ENCODE data around the gene KDM4C.

Gene KDM4C

GRCh38 chr9:6893350-6894131 is 135.8 kb downstream of the KDM4C start:
- H3K56ac ChIP-seq (ENCODE audit: low read length), result no peak overlapping the region
- H2BK120ac ChIP-seq (ENCODE audit: low read depth, low read length), result no peak overlapping the region
- no peak overlapping the region for H2BK5ac ChIP-seq (ENCODE audit: low read length)
- H3K27ac ChIP-seq (ENCODE audit: low read depth, low read length), result no peak overlapping the region
- no peak overlapping the region for H2BK15ac ChIP-seq (replicated peaks; ENCODE audit: low read depth)
- no peak overlapping the region for H2AK5ac ChIP-seq (ENCODE audit: low read length)
- H3K4me3 ChIP-seq (ENCODE audit: low read length), result no peak overlapping the region
- H4K8ac ChIP-seq (ENCODE audit: low read depth, low read length), result no peak overlapping the region
- H3K4ac ChIP-seq (ENCODE audit: low read depth, low read length), result no peak overlapping the region
- no peak overlapping the region for H3K18ac ChIP-seq (ENCODE audit: low read length)
- DNase-seq, result no peak
- H3K4me2 ChIP-seq (ENCODE audit: low read length), result no peak overlapping the region
- H3K23ac ChIP-seq (ENCODE audit: low read length), result no peak overlapping the region
- H3K27me3 ChIP-seq (ENCODE audit: insufficient read depth, low read length, poor library complexity), result no peaks in the 10 kb centered on the region
- no peaks in the 10 kb centered on the region for H3K4me1 ChIP-seq (ENCODE audit: control insufficient read depth, low read depth, low read length)
- no peak overlapping the region for H4K5ac ChIP-seq (ENCODE audit: low read length)
- no peaks in the 10 kb centered on the region for H3K79me2 ChIP-seq (ENCODE audit: control insufficient read depth, insufficient read depth, low read length)
- H3K79me1 ChIP-seq (ENCODE audit: low read length), result no peaks in the 10 kb centered on the region
- WGBS (ENCODE audit: extremely low coverage, insufficient coverage, low lambda C conversion rate), result no CpG with 5 or more reads among the region's 6 CpGs
- no peak overlapping the region for H3K9ac ChIP-seq (ENCODE audit: low read length)
- no peaks in the 10 kb centered on the region for H3K36me3 ChIP-seq (ENCODE audit: control insufficient read depth, insufficient read depth, low read length)

- Histone ChIP-seq H3K79me1 (ENCODE audit: low read length) (no peaks in the 10 kb centered on the region), H3K56ac (ENCODE audit: low read length) (no peak overlapping the region), H4K5ac (ENCODE audit: low read length) (no peak overlapping the region), H3K79me2 (ENCODE audit: control insufficient read depth, insufficient read depth, low read length) (no peaks in the 10 kb centered on the region), H4K8ac (ENCODE audit: low read depth, low read length) (no peak overlapping the region), H3K23ac (ENCODE audit: low read length) (no peak overlapping the region), H2BK15ac (replicated peaks; ENCODE audit: low read depth) (no peak overlapping the region), H2AK5ac (ENCODE audit: low read length) (no peak overlapping the region), H2BK120ac (ENCODE audit: low read depth, low read length) (no peak overlapping the region), H3K4me1 (ENCODE audit: control insufficient read depth, low read depth, low read length) (no peaks in the 10 kb centered on the region), H3K18ac (ENCODE audit: low read length) (no peak overlapping the region), H3K4me3 (ENCODE audit: low read length) (no peak overlapping the region), H3K27me3 (ENCODE audit: insufficient read depth, low read length, poor library complexity) (no peaks in the 10 kb centered on the region), H3K4ac (ENCODE audit: low read depth, low read length) (no peak overlapping the region), H3K9ac (ENCODE audit: low read length) (no peak overlapping the region), H2BK5ac (ENCODE audit: low read length) (no peak overlapping the region), H3K27ac (ENCODE audit: low read depth, low read length) (no peak overlapping the region), H3K4me2 (ENCODE audit: low read length) (no peak overlapping the region), H3K36me3 (ENCODE audit: control insufficient read depth, insufficient read depth, low read length) (no peaks in the 10 kb centered on the region)
- no peak for DNase-seq
- WGBS (ENCODE audit: extremely low coverage, insufficient coverage, low lambda C conversion rate), result no CpG with 5 or more reads among the region's 3 CpGs
Measured at GRCh38 chr9:6894135-6894534, 136.4 kb downstream of the KDM4C start.

DNA sequence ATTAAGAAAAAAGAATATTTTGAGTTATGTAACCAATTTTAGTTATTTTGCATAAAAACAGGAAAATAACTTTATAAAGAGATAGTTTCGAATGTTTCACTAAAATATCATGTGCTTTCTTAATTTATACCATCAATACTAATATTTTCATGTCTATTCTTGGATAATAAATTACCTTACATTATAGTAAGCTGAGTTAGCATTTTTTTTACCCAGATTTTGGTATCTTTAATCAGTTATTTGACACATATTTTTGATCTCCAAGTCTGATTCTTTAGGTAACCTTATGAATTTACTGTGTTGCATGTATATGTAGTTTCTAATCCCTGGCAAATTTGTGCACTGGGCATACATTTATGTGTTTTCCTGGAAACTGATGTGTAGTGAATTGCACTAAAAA is 138.0 kb downstream of the KDM4C start:
- Histone ChIP-seq H3K79me1 (ENCODE audit: low read length) (no peaks in the 10 kb centered on the region), H3K9ac (ENCODE audit: low read length) (no peak overlapping the region), H3K4ac (ENCODE audit: low read depth, low read length) (no peak overlapping the region), H4K5ac (ENCODE audit: low read length) (no peak overlapping the region), H3K4me1 (ENCODE audit: control insufficient read depth, low read depth, low read length) (no peaks in the 10 kb centered on the region), H4K8ac (ENCODE audit: low read depth, low read length) (no peak overlapping the region), H3K36me3 (ENCODE audit: control insufficient read depth, insufficient read depth, low read length) (no peaks in the 10 kb centered on the region), H3K27me3 (ENCODE audit: insufficient read depth, low read length, poor library complexity) (no peaks in the 10 kb centered on the region), H2AK5ac (ENCODE audit: low read length) (no peak overlapping the region), H3K27ac (ENCODE audit: low read depth, low read length) (no peak overlapping the region), H3K18ac (ENCODE audit: low read length) (no peak overlapping the region), H3K56ac (ENCODE audit: low read length) (no peak overlapping the region), H3K4me2 (ENCODE audit: low read length) (no peak overlapping the region), H3K4me3 (ENCODE audit: low read length) (no peak overlapping the region), H2BK5ac (ENCODE audit: low read length) (no peak overlapping the region), H2BK120ac (ENCODE audit: low read depth, low read length) (no peak overlapping the region), H3K23ac (ENCODE audit: low read length) (no peak overlapping the region), H2BK15ac (replicated peaks; ENCODE audit: low read depth) (no peak overlapping the region), H3K79me2 (ENCODE audit: control insufficient read depth, insufficient read depth, low read length) (no peaks in the 10 kb centered on the region)
- 100% methylated on average over 1 of the region's 1 CpG for whole genome bisulfite sequencing (ENCODE audit: extremely low coverage, insufficient coverage, low lambda C conversion rate)
- no peak for DNase-seq

DNA sequence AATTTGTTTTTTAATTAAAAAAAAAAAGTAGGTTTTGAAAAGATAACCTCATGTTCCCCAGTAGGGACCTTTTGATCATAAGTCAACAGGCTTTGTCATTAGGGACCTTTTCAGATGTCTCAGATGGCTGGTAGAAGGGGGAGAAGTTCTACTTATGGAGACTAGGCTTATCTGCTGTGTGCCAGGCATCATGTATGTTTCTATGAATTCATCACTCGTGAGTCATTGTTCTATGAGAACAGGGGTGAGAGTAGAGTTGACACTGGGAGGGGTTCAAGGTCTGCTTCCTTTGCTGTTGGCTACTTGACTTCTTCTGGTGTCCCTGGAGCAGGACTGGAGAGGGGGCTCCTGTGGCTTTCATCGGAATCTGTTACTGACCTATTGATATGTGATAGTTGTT is 138.8 kb downstream of the KDM4C start:
- Histone ChIP-seq H3K9ac (ENCODE audit: low read length) (no peak overlapping the region), H4K8ac (ENCODE audit: low read depth, low read length) (no peak overlapping the region), H3K18ac (ENCODE audit: low read length) (no peak overlapping the region), H3K23ac (ENCODE audit: low read length) (no peak overlapping the region), H3K4me2 (ENCODE audit: low read length) (no peak overlapping the region), H3K79me1 (ENCODE audit: low read length) (no peaks in the 10 kb centered on the region), H2BK5ac (ENCODE audit: low read length) (no peak overlapping the region), H3K4me1 (ENCODE audit: control insufficient read depth, low read depth, low read length) (no peaks in the 10 kb centered on the region), H3K79me2 (ENCODE audit: control insufficient read depth, insufficient read depth, low read length) (no peaks in the 10 kb centered on the region), H4K5ac (ENCODE audit: low read length) (no peak overlapping the region), H2BK15ac (replicated peaks; ENCODE audit: low read depth) (no peak overlapping the region), H2BK120ac (ENCODE audit: low read depth, low read length) (no peak overlapping the region), H3K36me3 (ENCODE audit: control insufficient read depth, insufficient read depth, low read length) (no peaks in the 10 kb centered on the region), H2AK5ac (ENCODE audit: low read length) (no peak overlapping the region), H3K56ac (ENCODE audit: low read length) (no peak overlapping the region), H3K27me3 (ENCODE audit: insufficient read depth, low read length, poor library complexity) (no peaks in the 10 kb centered on the region), H3K27ac (ENCODE audit: low read depth, low read length) (no peak overlapping the region), H3K4ac (ENCODE audit: low read depth, low read length) (no peak overlapping the region), H3K4me3 (ENCODE audit: low read length) (no peak overlapping the region)
- WGBS (ENCODE audit: extremely low coverage, insufficient coverage, low lambda C conversion rate), result no CpG with 5 or more reads among the region's 2 CpGs
- DNase-seq, result no peak

DNA sequence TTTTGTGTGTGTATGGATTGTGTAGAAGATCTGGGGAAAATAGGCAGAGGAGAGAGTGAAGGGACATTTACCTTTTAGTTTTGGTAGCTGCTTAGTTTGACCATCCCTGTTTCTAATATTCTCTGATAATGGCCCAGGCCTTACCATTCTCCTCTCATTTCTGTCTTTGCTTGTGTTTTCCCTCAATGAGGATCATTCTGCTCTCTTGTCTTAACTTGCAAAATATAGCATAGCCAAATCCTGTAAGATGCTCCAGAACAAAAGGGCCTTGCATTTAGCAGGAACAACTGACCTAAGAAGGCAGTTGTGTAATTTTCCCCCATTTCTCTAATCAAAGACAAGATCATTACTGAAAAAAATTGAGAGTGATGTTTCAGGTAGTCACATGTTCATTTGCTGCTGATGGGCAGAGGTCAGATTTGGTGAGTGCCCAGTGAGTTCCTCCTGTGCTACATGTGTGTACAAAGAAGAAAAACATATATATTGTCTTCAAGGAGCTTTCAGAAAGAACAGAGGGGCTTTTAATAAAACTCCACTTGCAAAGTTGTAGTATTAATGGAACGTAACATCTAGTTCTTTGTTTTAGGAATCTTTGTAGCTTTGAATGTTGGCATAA is 139.5 kb downstream of the KDM4C start:
- DNase-seq, result no peak
- H3K27me3 ChIP-seq (ENCODE audit: insufficient read depth, low read length, poor library complexity), result no peaks in the 10 kb centered on the region
- H3K4me2 ChIP-seq (ENCODE audit: low read length), result no peak overlapping the region
- H3K4ac ChIP-seq (ENCODE audit: low read depth, low read length), result no peak overlapping the region
- H3K4me1 ChIP-seq (ENCODE audit: control insufficient read depth, low read depth, low read length), result no peaks in the 10 kb centered on the region
- no peak overlapping the region for H2BK5ac ChIP-seq (ENCODE audit: low read length)
- H3K36me3 ChIP-seq (ENCODE audit: control insufficient read depth, insufficient read depth, low read length), result no peaks in the 10 kb centered on the region
- no CpG with 5 or more reads among the region's 1 CpG for WGBS (ENCODE audit: extremely low coverage, insufficient coverage, low lambda C conversion rate)
- no peaks in the 10 kb centered on the region for H3K79me1 ChIP-seq (ENCODE audit: low read length)
- no peak overlapping the region for H3K4me3 ChIP-seq (ENCODE audit: low read length)
- H4K5ac ChIP-seq (ENCODE audit: low read length), result no peak overlapping the region
- no peak overlapping the region for H3K23ac ChIP-seq (ENCODE audit: low read length)
- no peak overlapping the region for H4K8ac ChIP-seq (ENCODE audit: low read depth, low read length)
- no peak overlapping the region for H3K18ac ChIP-seq (ENCODE audit: low read length)
- no peak overlapping the region for H2BK15ac ChIP-seq (replicated peaks; ENCODE audit: low read depth)
- no peaks in the 10 kb centered on the region for H3K79me2 ChIP-seq (ENCODE audit: control insufficient read depth, insufficient read depth, low read length)
- no peak overlapping the region for H2BK120ac ChIP-seq (ENCODE audit: low read depth, low read length)
- H2AK5ac ChIP-seq (ENCODE audit: low read length), result no peak overlapping the region
- no peak overlapping the region for H3K27ac ChIP-seq (ENCODE audit: low read depth, low read length)
- H3K56ac ChIP-seq (ENCODE audit: low read length), result no peak overlapping the region
- H3K9ac ChIP-seq (ENCODE audit: low read length), result no peak overlapping the region

Measured in mesendoderm (in vitro differentiated cells).